HepG2 (cell line): ENCODE data around the gene LENEP. TPM values are rescaled to one million over a fixed set of nuclear protein-coding genes. Genes with fewer than 3 reads are reported as not detected.

ENCODE experiments used
- FOXK1 ChIP-seq: sonication (generic); formaldehyde crosslinking; IDR thresholded peaks from 2 replicates; pipeline ENCODE4 v1.4.0; 2020; ENCODE audit warnings: low read depth, missing genetic modification reagents, borderline replicate concordance
- HMG20A ChIP-seq: IDR thresholded peaks from 2 replicates; pipeline ENCODE4 v1.6.1; 2016; ENCODE audit warnings: borderline replicate concordance
- IRX3 ChIP-seq: sonication (generic); formaldehyde crosslinking; IDR thresholded peaks from 2 replicates; pipeline ENCODE4 v1.8.1; 2023; ENCODE audit warnings: mild to moderate bottlenecking, low read depth, missing genetic modification reagents, borderline replicate concordance
- KAT2B ChIP-seq: fragments of 150-350 bp; IDR thresholded peaks from 2 replicates; pipeline ENCODE4 v1.6.1; 2014; ENCODE audit warnings: low read depth, low read length, borderline replicate concordance
- KAT7 ChIP-seq: IDR thresholded peaks from 2 replicates; pipeline ENCODE4 v1.6.1; 2018; ENCODE audit warnings: borderline replicate concordance, missing compliant biosample characterization
- LCORL ChIP-seq, 2 experiments: fragments of 450-650 bp in 1 of 2; sonication (generic) in 1 of 2; formaldehyde crosslinking in 1 of 2; IDR thresholded peaks; 2 replicates each; pipeline versions ENCODE4 v1.5.0 to v1.6.1; 2017 to 2020; ENCODE audit warnings: antibody characterized with exemption in 1 of 2, missing genetic modification reagents in 1 of 2
- RFX1 ChIP-seq: fragments of 450-650 bp; IDR thresholded peaks from 2 replicates; pipeline ENCODE4 v1.6.1; 2017
- SP1 ChIP-seq, 2 experiments: fragments of 450-650 bp in 1 of 2; sonication (generic) in 1 of 2; formaldehyde crosslinking in 1 of 2; IDR thresholded peaks; 2 replicates each; pipeline versions ENCODE4 v1.4.0 to v1.6.1; 2016 to 2020; ENCODE audit warnings: missing genetic modification reagents in 1 of 2
- SP4 ChIP-seq: sonication (generic); formaldehyde crosslinking; IDR thresholded peaks from 2 replicates; pipeline ENCODE4 v1.8.1; 2023; ENCODE audit warnings: mild to moderate bottlenecking, missing genetic modification reagents
- STAG1 ChIP-seq: sonication (generic); formaldehyde crosslinking; IDR thresholded peaks from 2 replicates; pipeline ENCODE4 v1.4.0; 2020; ENCODE audit warnings: missing genetic modification reagents
- ZNF761 ChIP-seq: sonication (generic); formaldehyde crosslinking; conservative IDR thresholded peaks from 2 replicates; pipeline ENCODE4 v1.4.0; 2020; ENCODE audit warnings: mild to moderate bottlenecking, missing genetic modification reagents
- ZSCAN20 ChIP-seq: sonication (generic); formaldehyde crosslinking; IDR thresholded peaks from 2 replicates; pipeline ENCODE4 v1.4.0; 2020; ENCODE audit warnings: missing genetic modification reagents, mild to moderate bottlenecking, borderline replicate concordance
- ZSCAN21 ChIP-seq: sonication (generic); formaldehyde crosslinking; IDR thresholded peaks from 2 replicates; pipeline ENCODE4 v1.8.0; 2022; ENCODE audit warnings: mild to moderate bottlenecking, missing genetic modification reagents, moderate library complexity, borderline replicate concordance
- ZSCAN29 ChIP-seq: sonication (generic); formaldehyde crosslinking; conservative IDR thresholded peaks from 2 replicates; pipeline ENCODE4 v1.4.0; 2020; ENCODE audit warnings: mild to moderate bottlenecking, missing genetic modification reagents
- polyA plus RNA-seq, 8 experiments: library from polyadenylated mRNA; depleted of rRNA in 3 of 8; stranded (reverse) in 7 of 8; unstranded in 1 of 8; fragments of >200 nt; fragmentation: Illumina TruSeq in 4 of 8; extraction: Trizol in 4 of 8; gene quantifications; 2 replicates each; pipeline versions ENCODE4 v1.2.1 to v1.2.3, GENCODE V29; 2011 to 2016; ENCODE audit warnings: low read depth in 4 of 8, missing spikeins in 1 of 8, mixed read lengths in 1 of 8; ENCODE audit not compliant: insufficient read depth in 1 of 8
- total RNA-seq, 5 experiments: library from RNA; depleted of rRNA; stranded (reverse); fragments of >200 nt; fragmentation: Illumina TruSeq; extraction: Trizol; gene quantifications; 2 replicates each; pipeline ENCODE4 v1.2.3, GENCODE V29; 2016; ENCODE audit warnings: low read depth in 1 of 5
- TF ChIP-seq, protein P1 (sequence below): sonication (generic); formaldehyde crosslinking; IDR thresholded peaks from 2 replicates; pipeline ENCODE4 v1.8.1; 2022; ENCODE audit warnings: low read depth, mild to moderate bottlenecking, missing genetic modification reagents
- TF ChIP-seq, protein P2 (sequence below): sonication (generic); formaldehyde crosslinking; IDR thresholded peaks from 2 replicates; pipeline ENCODE4 v1.5.1; 2020; ENCODE audit warnings: mild to moderate bottlenecking, missing genetic modification reagents, borderline replicate concordance
- TF ChIP-seq, protein P3 (sequence below): sonication (generic); formaldehyde crosslinking; IDR thresholded peaks from 2 replicates; pipeline ENCODE4 v1.5.0; 2020; ENCODE audit warnings: missing genetic modification reagents
- TF ChIP-seq, protein P4 (sequence below): IDR thresholded peaks from 2 replicates; pipeline ENCODE4 v1.6.1; 2012; ENCODE audit warnings: low read length, improper control_type of control experiment

The LENEP gene
- total and polyA plus RNA-seq, 2 of the 13 experiments (the other 11 are each of a cell fraction or from before 2014, with no cell fraction given), result 0.29 TPM; not detected in 1

DNA sequence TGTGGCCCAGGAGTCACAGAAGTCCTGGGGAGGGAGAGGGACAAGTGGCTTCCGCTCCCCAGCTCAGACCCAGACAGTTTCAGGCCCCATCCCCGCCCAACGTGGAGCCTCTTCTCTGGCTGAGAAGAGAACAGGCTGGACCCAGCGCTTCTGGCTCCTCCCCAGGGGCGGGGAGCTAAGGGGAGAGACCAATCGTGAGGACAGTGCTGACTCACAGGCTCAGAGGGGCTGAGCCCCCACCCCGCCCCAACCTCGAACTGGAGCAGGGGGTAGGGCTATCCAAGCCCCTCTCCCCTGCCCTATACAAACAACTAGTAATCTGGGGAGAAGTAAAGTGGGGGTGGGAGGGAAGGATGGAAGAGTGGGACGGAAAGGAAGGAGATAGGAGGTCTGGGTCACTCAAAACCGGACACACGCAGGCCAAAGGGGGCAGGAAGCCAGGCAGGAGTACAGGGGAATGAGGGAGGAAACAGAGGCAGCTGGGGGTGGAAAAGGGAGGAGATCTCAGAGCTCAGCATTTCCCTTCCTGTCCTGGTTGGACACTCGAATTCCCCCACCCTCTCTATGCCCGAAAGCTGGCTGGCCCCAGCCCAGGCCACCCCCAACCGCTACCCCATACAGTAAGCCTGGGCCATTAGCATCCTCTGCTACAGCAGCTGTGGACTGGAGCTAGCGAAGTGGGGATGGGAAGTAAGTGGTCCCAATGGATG, 22.6 kb upstream of the LENEP start, which contains the start of gene SHC1 (continued):
- TF ChIP-seq IRX3 (CRISPR knock-in tag), result no peak
- TF ChIP-seq LCORL (IDR thresholded peaks at IDR 0.05), result no peak
- 0 out of 2 replicates have a peak, but pooled peaks have one; percentile 35 for TF ChIP-seq LCORL (CRISPR knock-in tag; IDR thresholded peaks at IDR 0.05)
- TF ChIP-seq, protein P1, sequence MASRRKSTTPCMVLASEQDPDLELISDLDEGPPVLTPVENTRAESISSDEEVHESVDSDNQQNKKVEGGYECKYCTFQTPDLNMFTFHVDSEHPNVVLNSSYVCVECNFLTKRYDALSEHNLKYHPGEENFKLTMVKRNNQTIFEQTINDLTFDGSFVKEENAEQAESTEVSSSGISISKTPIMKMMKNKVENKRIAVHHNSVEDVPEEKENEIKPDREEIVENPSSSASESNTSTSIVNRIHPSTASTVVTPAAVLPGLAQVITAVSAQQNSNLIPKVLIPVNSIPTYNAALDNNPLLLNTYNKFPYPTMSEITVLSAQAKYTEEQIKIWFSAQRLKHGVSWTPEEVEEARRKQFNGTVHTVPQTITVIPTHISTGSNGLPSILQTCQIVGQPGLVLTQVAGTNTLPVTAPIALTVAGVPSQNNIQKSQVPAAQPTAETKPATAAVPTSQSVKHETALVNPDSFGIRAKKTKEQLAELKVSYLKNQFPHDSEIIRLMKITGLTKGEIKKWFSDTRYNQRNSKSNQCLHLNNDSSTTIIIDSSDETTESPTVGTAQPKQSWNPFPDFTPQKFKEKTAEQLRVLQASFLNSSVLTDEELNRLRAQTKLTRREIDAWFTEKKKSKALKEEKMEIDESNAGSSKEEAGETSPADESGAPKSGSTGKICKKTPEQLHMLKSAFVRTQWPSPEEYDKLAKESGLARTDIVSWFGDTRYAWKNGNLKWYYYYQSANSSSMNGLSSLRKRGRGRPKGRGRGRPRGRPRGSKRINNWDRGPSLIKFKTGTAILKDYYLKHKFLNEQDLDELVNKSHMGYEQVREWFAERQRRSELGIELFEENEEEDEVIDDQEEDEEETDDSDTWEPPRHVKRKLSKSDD (CRISPR knock-in tag), result no peak
- TF ChIP-seq, protein P2, sequence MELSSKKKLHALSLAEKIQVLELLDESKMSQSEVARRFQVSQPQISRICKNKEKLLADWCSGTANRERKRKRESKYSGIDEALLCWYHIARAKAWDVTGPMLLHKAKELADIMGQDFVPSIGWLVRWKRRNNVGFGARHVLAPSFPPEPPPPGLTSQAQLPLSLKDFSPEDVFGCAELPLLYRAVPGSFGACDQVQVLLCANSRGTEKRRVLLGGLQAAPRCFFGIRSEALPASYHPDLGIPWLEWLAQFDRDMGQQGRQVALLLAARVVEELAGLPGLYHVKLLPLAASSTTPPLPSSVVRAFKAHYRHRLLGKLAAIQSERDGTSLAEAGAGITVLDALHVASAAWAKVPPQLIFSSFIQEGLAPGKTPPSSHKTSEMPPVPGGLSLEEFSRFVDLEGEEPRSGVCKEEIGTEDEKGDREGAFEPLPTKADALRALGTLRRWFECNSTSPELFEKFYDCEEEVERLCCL (CRISPR knock-in tag), result no peak
- TF ChIP-seq, protein P3, sequence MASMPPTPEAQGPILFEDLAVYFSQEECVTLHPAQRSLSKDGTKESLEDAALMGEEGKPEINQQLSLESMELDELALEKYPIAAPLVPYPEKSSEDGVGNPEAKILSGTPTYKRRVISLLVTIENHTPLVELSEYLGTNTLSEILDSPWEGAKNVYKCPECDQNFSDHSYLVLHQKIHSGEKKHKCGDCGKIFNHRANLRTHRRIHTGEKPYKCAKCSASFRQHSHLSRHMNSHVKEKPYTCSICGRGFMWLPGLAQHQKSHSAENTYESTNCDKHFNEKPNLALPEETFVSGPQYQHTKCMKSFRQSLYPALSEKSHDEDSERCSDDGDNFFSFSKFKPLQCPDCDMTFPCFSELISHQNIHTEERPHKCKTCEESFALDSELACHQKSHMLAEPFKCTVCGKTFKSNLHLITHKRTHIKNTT (CRISPR knock-in tag), result no peak
- TF ChIP-seq ZNF761 (CRISPR knock-in tag), result no peak; the same call in 1 of the 2 replicates
- 0 out of 2 replicates have a peak, but pooled peaks have one; percentile 6 for TF ChIP-seq FOXK1
- no peak for TF ChIP-seq ZSCAN20 (CRISPR knock-in tag)
- TF ChIP-seq ZSCAN21 (CRISPR knock-in tag), result no peak; the same call in 1 of the 2 replicates
- TF ChIP-seq HMG20A (CRISPR knock-in tag), result no peak
- TF ChIP-seq, protein P4, sequence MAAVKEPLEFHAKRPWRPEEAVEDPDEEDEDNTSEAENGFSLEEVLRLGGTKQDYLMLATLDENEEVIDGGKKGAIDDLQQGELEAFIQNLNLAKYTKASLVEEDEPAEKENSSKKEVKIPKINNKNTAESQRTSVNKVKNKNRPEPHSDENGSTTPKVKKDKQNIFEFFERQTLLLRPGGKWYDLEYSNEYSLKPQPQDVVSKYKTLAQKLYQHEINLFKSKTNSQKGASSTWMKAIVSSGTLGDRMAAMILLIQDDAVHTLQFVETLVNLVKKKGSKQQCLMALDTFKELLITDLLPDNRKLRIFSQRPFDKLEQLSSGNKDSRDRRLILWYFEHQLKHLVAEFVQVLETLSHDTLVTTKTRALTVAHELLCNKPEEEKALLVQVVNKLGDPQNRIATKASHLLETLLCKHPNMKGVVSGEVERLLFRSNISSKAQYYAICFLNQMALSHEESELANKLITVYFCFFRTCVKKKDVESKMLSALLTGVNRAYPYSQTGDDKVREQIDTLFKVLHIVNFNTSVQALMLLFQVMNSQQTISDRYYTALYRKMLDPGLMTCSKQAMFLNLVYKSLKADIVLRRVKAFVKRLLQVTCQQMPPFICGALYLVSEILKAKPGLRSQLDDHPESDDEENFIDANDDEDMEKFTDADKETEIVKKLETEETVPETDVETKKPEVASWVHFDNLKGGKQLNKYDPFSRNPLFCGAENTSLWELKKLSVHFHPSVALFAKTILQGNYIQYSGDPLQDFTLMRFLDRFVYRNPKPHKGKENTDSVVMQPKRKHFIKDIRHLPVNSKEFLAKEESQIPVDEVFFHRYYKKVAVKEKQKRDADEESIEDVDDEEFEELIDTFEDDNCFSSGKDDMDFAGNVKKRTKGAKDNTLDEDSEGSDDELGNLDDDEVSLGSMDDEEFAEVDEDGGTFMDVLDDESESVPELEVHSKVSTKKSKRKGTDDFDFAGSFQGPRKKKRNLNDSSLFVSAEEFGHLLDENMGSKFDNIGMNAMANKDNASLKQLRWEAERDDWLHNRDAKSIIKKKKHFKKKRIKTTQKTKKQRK, result no peak
- TF ChIP-seq KAT2B, result no peak
- no peak for TF ChIP-seq KAT7 (CRISPR knock-in tag)
- 0 out of 2 replicates have a peak, but pooled peaks have one; percentile 51 for TF ChIP-seq SP4 (CRISPR knock-in tag)
- no peak for TF ChIP-seq ZSCAN29 (CRISPR knock-in tag)
- TF ChIP-seq STAG1 (CRISPR knock-in tag), result no peak
- no peak for TF ChIP-seq SP1 (IDR thresholded peaks at IDR 0.05)
- peak; percentile 37; the same call in 1 of the 2 replicates for TF ChIP-seq SP1 (CRISPR knock-in tag; IDR thresholded peaks at IDR 0.05)
- no peak for TF ChIP-seq RFX1
